H1 (cell line): ENCODE results near the gene MPC1. TPM values are rescaled to one million over a fixed set of nuclear protein-coding genes. Genes with fewer than 3 reads are reported as not detected.

Experiments
- BRCA1 ChIP-seq: IDR thresholded peaks from 2 replicates; pipeline ENCODE4 v1.6.1; 2012; ENCODE audit warnings: low read depth, low read length, improper control_type of control experiment
- CHD2 ChIP-seq: IDR thresholded peaks from 2 replicates; pipeline ENCODE4 v1.6.1; 2012; ENCODE audit warnings: low read length, improper control_type of control experiment
- CHD7 ChIP-seq: fragments of 300-600 bp; sonication (generic); IDR thresholded peaks from 2 replicates; pipeline ENCODE4 v1.7.1; 2012; ENCODE audit warnings: low read length, moderate library complexity, mild to moderate bottlenecking, inconsistent platforms; ENCODE audit not compliant: insufficient replicate concordance
- RXRA ChIP-seq: IDR thresholded peaks from 2 replicates; pipeline ENCODE4 v1.6.1; 2011; ENCODE audit warnings: low read depth, mild to moderate bottlenecking, low read length, moderate library complexity; ENCODE audit not compliant: insufficient read depth
- SP4 ChIP-seq: IDR thresholded peaks from 2 replicates; pipeline ENCODE4 v1.6.1; 2012; ENCODE audit warnings: low read length, inconsistent platforms
- USF2 ChIP-seq: IDR thresholded peaks from 2 replicates; pipeline ENCODE4 v1.6.1; 2011; ENCODE audit warnings: low read length, improper control_type of control experiment
- polyA plus RNA-seq, 7 experiments: library from polyadenylated mRNA; depleted of rRNA in 3 of 7; stranded (reverse) in 5 of 7; unstranded in 2 of 7; fragments of >200 nt in 5 of 7; fragments of 200-250 nt in 2 of 7; gene quantifications; 1 replicate in 5 of 7; 2 replicates in 1 of 7; 4 replicates in 1 of 7; pipeline versions ENCODE4 v1.2.1 to v1.2.3, GENCODE V29; 2011 to 2013; ENCODE audit warnings: missing spikeins in 2 of 7, mixed read lengths in 2 of 7
- total RNA-seq: library from RNA; stranded (reverse); fragmentation: NEBNext Ultra II Directional; extraction: Animal tissue kit (Norgen Biotek cat#: 25700); gene quantifications from 2 replicates; pipeline ENCODE4 v1.2.1, GENCODE V29; 2021
- TF ChIP-seq, protein P1 (sequence below): IDR thresholded peaks from 2 replicates; pipeline ENCODE4 v1.6.1; 2012; ENCODE audit warnings: low read length, inconsistent platforms

The MPC1 gene
- total and polyA plus RNA-seq, 2 of the 8 experiments (the other 6 are each of a cell fraction or from before 2014, with no cell fraction given) = 10.2 to 12.6 TPM

- TF ChIP-seq CHD7 (no peak), SP4 (no peak), RXRA (no peak), USF2 (no peak), BRCA1 (no peak), CHD2 (no peak)
- TF ChIP-seq, protein P1, sequence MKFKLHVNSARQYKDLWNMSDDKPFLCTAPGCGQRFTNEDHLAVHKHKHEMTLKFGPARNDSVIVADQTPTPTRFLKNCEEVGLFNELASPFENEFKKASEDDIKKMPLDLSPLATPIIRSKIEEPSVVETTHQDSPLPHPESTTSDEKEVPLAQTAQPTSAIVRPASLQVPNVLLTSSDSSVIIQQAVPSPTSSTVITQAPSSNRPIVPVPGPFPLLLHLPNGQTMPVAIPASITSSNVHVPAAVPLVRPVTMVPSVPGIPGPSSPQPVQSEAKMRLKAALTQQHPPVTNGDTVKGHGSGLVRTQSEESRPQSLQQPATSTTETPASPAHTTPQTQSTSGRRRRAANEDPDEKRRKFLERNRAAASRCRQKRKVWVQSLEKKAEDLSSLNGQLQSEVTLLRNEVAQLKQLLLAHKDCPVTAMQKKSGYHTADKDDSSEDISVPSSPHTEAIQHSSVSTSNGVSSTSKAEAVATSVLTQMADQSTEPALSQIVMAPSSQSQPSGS = no peak
- TF ChIP-seq, all 59 proteins: peak for 0
Observed at GRCh38 chr6:166334878-166335277, 47.9 kb downstream of the MPC1 start (continued).
